ENCODE measurements around the gene MC2R. TPM values are rescaled to one million over a fixed set of nuclear protein-coding genes. Genes with fewer than 3 reads are reported as not detected.
A peak's percentile ranks its signal among the peaks of the same experiment; 100 is the strongest.

MC2R gene
- total RNA-seq, 1 experiment from 2014 or later, result not detected

DNA sequence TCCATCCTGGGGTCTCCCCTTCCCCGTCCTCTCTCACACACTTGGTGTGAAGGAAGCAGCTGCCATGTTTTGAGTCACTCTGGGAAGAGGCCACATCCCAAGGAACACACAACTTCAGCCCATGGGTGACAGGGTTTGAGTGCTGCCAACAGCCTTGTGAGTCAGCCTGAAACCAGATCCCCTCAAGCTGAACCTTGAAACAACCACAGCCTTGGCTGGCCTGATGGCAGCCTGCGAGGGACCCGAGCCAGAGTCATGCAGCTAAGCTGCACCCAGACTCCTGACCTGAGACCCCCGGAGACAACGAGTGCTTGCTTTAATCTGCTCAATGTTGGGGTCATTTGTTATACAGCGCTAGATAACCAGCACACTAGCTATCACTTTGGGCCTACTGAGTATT lies 19.3 kb upstream of the MC2R start:
- H3K4me1 Mint-ChIP-seq (ENCODE audit: insufficient read depth, unreplicated experiment), result no peaks in the 10 kb centered on the region
- POLR2A ChIA-PET, result no interaction called here
- no peak overlapping the region for H3K27ac Mint-ChIP-seq (ENCODE audit: low read depth, unreplicated experiment)
- peak; percentile 18 for DNase-seq (ENCODE audit: unreplicated experiment)
- intact Hi-C loops (cut with micrococcal nuclease), result no loop called here
- no peak overlapping the region for H3K4me3 Mint-ChIP-seq (ENCODE audit: unreplicated experiment)
- H3K36me3 Mint-ChIP-seq (ENCODE audit: insufficient read depth, unreplicated experiment), result no peaks in the 10 kb centered on the region
- peaks cover 47% of the 10 kb centered on the region for H3K9me3 Mint-ChIP-seq (ENCODE audit: unreplicated experiment)
- TF ChIP-seq, protein P1, sequence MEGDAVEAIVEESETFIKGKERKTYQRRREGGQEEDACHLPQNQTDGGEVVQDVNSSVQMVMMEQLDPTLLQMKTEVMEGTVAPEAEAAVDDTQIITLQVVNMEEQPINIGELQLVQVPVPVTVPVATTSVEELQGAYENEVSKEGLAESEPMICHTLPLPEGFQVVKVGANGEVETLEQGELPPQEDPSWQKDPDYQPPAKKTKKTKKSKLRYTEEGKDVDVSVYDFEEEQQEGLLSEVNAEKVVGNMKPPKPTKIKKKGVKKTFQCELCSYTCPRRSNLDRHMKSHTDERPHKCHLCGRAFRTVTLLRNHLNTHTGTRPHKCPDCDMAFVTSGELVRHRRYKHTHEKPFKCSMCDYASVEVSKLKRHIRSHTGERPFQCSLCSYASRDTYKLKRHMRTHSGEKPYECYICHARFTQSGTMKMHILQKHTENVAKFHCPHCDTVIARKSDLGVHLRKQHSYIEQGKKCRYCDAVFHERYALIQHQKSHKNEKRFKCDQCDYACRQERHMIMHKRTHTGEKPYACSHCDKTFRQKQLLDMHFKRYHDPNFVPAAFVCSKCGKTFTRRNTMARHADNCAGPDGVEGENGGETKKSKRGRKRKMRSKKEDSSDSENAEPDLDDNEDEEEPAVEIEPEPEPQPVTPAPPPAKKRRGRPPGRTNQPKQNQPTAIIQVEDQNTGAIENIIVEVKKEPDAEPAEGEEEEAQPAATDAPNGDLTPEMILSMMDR (IDR thresholded peaks at IDR 0.05; ENCODE audit: unreplicated experiment), result no peak
- no peaks in the 10 kb centered on the region for H3K27me3 Mint-ChIP-seq (ENCODE audit: insufficient read depth, unreplicated experiment)
- CTCF ChIA-PET, result no interaction called here
- BruUV-seq (replicated peaks), result no TSS peak

DNA sequence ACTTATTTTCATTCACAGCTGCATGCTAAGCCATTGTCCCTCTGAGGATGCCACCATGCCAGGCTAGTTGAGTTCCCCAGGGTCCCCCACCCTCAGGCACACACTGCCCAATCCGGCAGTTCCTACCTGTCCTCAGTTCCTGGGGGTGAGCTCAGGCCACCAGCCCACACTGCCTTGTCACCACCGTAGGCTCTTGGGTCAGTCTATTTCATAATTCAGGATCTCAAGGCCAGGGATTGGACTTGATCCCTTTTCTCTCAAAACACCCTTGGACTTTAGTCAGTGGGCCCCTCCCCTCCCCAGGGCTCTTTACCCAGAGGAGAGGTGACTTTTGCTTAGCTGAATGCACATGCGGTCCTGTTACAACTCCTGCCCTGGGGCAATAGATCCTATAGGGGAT lies 18.7 kb upstream of the MC2R start:
- Mint-ChIP-seq H3K27ac (ENCODE audit: low read depth, unreplicated experiment) (no peak overlapping the region), H3K9me3 (ENCODE audit: unreplicated experiment) (peaks cover 46% of the 10 kb centered on the region), H3K27me3 (ENCODE audit: insufficient read depth, unreplicated experiment) (no peaks in the 10 kb centered on the region), H3K4me1 (ENCODE audit: insufficient read depth, unreplicated experiment) (no peaks in the 10 kb centered on the region), H3K36me3 (ENCODE audit: insufficient read depth, unreplicated experiment) (no peaks in the 10 kb centered on the region), H3K4me3 (ENCODE audit: unreplicated experiment) (no peak overlapping the region)
- DNase-seq (ENCODE audit: unreplicated experiment), result no peak
- TF ChIP-seq, protein P1 (IDR thresholded peaks at IDR 0.05; ENCODE audit: unreplicated experiment), result no peak
- POLR2A ChIA-PET, result no interaction called here
- intact Hi-C loops (cut with micrococcal nuclease), result no loop called here
- CTCF ChIA-PET, result no interaction called here
- no TSS peak for BruUV-seq (replicated peaks)

DNA sequence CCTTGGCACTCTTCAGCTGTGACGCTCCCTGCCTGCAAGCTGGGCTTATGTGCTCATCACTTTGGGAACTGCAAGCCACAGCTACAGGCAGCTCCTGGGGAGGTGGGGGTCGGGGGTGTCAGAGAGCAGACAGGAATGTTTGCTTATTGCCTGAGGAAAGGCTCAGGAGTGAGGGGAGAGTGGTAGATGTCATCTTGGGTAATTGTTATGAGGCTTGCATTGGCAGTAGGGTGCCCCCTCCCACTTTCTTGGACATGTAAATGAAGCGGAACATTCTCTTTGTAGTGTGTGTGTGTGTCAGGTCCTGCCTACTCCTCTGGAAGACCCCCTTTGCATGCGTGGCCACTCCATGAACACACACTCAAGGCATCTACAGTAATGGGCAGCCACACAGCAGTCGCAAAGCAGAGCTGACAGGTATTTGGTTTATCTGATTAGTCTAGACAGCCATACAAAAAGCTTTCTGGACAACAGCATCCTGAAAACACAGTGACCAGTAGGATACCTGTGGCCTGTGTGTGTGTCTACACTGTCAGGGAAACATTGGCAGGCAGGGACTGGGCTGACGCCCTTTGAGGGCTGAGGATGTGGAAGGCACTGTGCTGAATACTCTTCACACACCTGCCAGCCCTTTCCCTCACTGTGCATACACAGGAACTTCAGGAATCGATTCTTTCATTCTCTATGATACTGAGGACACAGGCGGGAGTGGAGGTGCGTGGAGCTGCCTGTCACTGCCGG lies 17.1 kb upstream of the MC2R start:
- Mint-ChIP-seq H3K36me3 (ENCODE audit: insufficient read depth, unreplicated experiment) (no peaks in the 10 kb centered on the region), H3K27me3 (ENCODE audit: insufficient read depth, unreplicated experiment) (no peaks in the 10 kb centered on the region), H3K27ac (ENCODE audit: low read depth, unreplicated experiment) (no peak overlapping the region), H3K4me3 (ENCODE audit: unreplicated experiment) (no peak overlapping the region), H3K9me3 (ENCODE audit: unreplicated experiment) (peaks cover 40% of the 10 kb centered on the region), H3K4me1 (ENCODE audit: insufficient read depth, unreplicated experiment) (no peaks in the 10 kb centered on the region)
- no TSS peak for BruUV-seq (replicated peaks)
- DNase-seq (ENCODE audit: unreplicated experiment), result no peak
- ChIA-PET CTCF (no interaction called here), POLR2A (no interaction called here)
- intact Hi-C loops (cut with micrococcal nuclease), result no loop called here
- TF ChIP-seq, protein P1 (IDR thresholded peaks at IDR 0.05; ENCODE audit: unreplicated experiment), result no peak

DNA sequence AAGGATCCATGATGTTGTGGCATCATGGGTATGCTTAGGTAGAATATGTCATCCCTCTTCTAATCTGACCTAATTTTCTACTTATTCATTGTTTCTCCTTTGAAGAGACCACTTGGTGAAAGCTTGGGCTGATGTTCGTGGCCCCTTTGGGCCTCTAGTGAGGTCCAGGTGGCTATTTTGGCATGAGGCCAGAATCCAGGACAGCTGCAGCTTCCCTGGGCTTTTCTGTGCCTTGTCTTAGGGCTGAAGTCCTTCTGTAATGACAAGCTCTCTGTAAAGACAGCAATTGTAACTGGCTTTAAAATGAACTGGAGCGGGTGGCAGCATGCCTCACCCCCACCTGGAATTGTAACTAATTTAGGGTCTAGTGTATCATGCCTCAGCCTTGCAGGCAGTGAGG lies 15.6 kb upstream of the MC2R start:
- no TSS peak for BruUV-seq (replicated peaks)
- POLR2A ChIA-PET, result no interaction called here
- CTCF ChIA-PET, result no interaction called here

More for the DNA sequence above, 15.6 kb upstream of the MC2R start:
- intact Hi-C loops (cut with micrococcal nuclease), result no loop called here
- no peak for DNase-seq (ENCODE audit: unreplicated experiment)
- H3K36me3 Mint-ChIP-seq (ENCODE audit: insufficient read depth, unreplicated experiment), result no peaks in the 10 kb centered on the region
- H3K9me3 Mint-ChIP-seq (ENCODE audit: unreplicated experiment), result peaks cover 49% of the 10 kb centered on the region
- H3K27ac Mint-ChIP-seq (ENCODE audit: low read depth, unreplicated experiment), result no peak overlapping the region
- no peaks in the 10 kb centered on the region for H3K4me1 Mint-ChIP-seq (ENCODE audit: insufficient read depth, unreplicated experiment)
- TF ChIP-seq, protein P1 (IDR thresholded peaks at IDR 0.05; ENCODE audit: unreplicated experiment), result no peak
- H3K27me3 Mint-ChIP-seq (ENCODE audit: insufficient read depth, unreplicated experiment), result no peaks in the 10 kb centered on the region
- H3K4me3 Mint-ChIP-seq (ENCODE audit: unreplicated experiment), result no peak overlapping the region
